H9 (cell line): ENCODE results near the gene OXA1L. TPM values are rescaled to one million over a fixed set of nuclear protein-coding genes. Genes with fewer than 3 reads are reported as not detected.

Source experiments
- DNase-seq: peaks from one replicate; pipeline ENCODE4 v3.0.0-alpha.2; 2017
- H2AFZ ChIP-seq: one replicate; pipeline ENCODE4 v1.6.1; 2013; ENCODE audit warnings: mild to moderate bottlenecking, low read length, control low read depth, moderate library complexity
- H2AK5ac ChIP-seq: 2 replicates; pipeline ENCODE4 v1.6.1; 2013; ENCODE audit warnings: low read length, control low read depth, mixed read lengths; ENCODE audit not compliant: insufficient read length
- H2BK120ac ChIP-seq: one replicate; pipeline ENCODE4 v1.6.1; 2013; ENCODE audit warnings: low read depth, mild to moderate bottlenecking, low read length, control low read depth, inconsistent platforms; ENCODE audit not compliant: poor library complexity, severe bottlenecking
- H2BK12ac ChIP-seq: 2 replicates; pipeline ENCODE4 v1.6.1; 2013; ENCODE audit warnings: low read length, control low read depth, mixed read lengths, low read depth; ENCODE audit not compliant: insufficient read length
- H2BK15ac ChIP-seq: 2 replicates; pipeline ENCODE4 v1.6.1; 2013; ENCODE audit warnings: low read depth, low read length, control low read depth
- H2BK20ac ChIP-seq: one replicate; pipeline ENCODE4 v1.6.1; 2013; ENCODE audit warnings: low read depth, mild to moderate bottlenecking, low read length, control low read depth, inconsistent platforms; ENCODE audit not compliant: poor library complexity, severe bottlenecking
- H2BK5ac ChIP-seq: 2 replicates; pipeline ENCODE4 v1.6.1; 2013; ENCODE audit warnings: low read length, control low read depth, mixed read lengths; ENCODE audit not compliant: insufficient read length
- H3K14ac ChIP-seq: 2 replicates; pipeline ENCODE4 v1.6.1; 2013; ENCODE audit warnings: low read length, control low read depth; ENCODE audit not compliant: insufficient read depth
- H3K18ac ChIP-seq: 2 replicates; pipeline ENCODE4 v1.6.1; 2013; ENCODE audit warnings: low read depth, mild to moderate bottlenecking, mixed read lengths, low read length, control low read depth; ENCODE audit not compliant: insufficient read length
- H3K23ac ChIP-seq: 2 replicates; pipeline ENCODE4 v1.6.1; 2013; ENCODE audit warnings: low read length, control low read depth, mixed read lengths, low read depth; ENCODE audit not compliant: insufficient read length
- H3K23me2 ChIP-seq: 2 replicates; pipeline ENCODE4 v1.6.1; 2013; ENCODE audit warnings: low read depth, mild to moderate bottlenecking, mixed read lengths, low read length, control low read depth; ENCODE audit not compliant: insufficient read length, poor library complexity, severe bottlenecking
- H3K27ac ChIP-seq: 2 replicates; pipeline ENCODE4 v1.5.1; 2013; ENCODE audit warnings: low read length, control low read depth, mixed read lengths, low read depth; ENCODE audit not compliant: insufficient read length
- H3K27me3 ChIP-seq: 2 replicates; pipeline ENCODE4 v1.6.1; 2013; ENCODE audit warnings: low read length, control low read depth, inconsistent platforms; ENCODE audit not compliant: insufficient read depth
- H3K4ac ChIP-seq: 2 replicates; pipeline ENCODE4 v1.6.1; 2013; ENCODE audit warnings: low read depth, mild to moderate bottlenecking, control low read depth, inconsistent platforms, low read length, moderate library complexity
- H3K4me1 ChIP-seq: 2 replicates; pipeline ENCODE4 v1.6.1; 2013; ENCODE audit warnings: low read length, control low read depth, inconsistent platforms; ENCODE audit not compliant: insufficient read depth
- H3K4me2 ChIP-seq: 2 replicates; pipeline ENCODE4 v1.6.1; 2013; ENCODE audit warnings: low read length, control low read depth, mixed read lengths; ENCODE audit not compliant: insufficient read length, insufficient read depth
- H3K56ac ChIP-seq: 2 replicates; pipeline ENCODE4 v1.6.1; 2013; ENCODE audit warnings: low read depth, mild to moderate bottlenecking, mixed read lengths, low read length, control low read depth; ENCODE audit not compliant: insufficient read length
- H3K79me1 ChIP-seq: 2 replicates; pipeline ENCODE4 v1.6.1; 2013; ENCODE audit warnings: low read depth, mild to moderate bottlenecking, moderate library complexity, low read length, control low read depth, inconsistent platforms; ENCODE audit not compliant: insufficient read depth, poor library complexity, severe bottlenecking
- H3K79me2 ChIP-seq: 2 replicates; pipeline ENCODE4 v1.6.1; 2013; ENCODE audit warnings: low read length, control low read depth, inconsistent platforms; ENCODE audit not compliant: insufficient read depth
- H3K9ac ChIP-seq: 2 replicates; pipeline ENCODE4 v1.6.1; 2013; ENCODE audit warnings: low read length, control low read depth, mixed read lengths; ENCODE audit not compliant: insufficient read length; ENCODE audit errors: extremely low read depth
- H3K9me3 ChIP-seq: one replicate; pipeline ENCODE4 v1.6.1; 2013; ENCODE audit warnings: low read depth, low read length, inconsistent platforms; ENCODE audit not compliant: control insufficient read depth
- H3T11ph ChIP-seq: one replicate; pipeline ENCODE4 v1.6.1; 2013; ENCODE audit warnings: mild to moderate bottlenecking, low read length, control low read depth, inconsistent platforms
- H4K20me1 ChIP-seq: one replicate; pipeline ENCODE4 v1.6.1; 2013; ENCODE audit not compliant: control insufficient read depth, insufficient read length, insufficient read depth
- H4K5ac ChIP-seq: 2 replicates; pipeline ENCODE4 v1.6.1; 2013; ENCODE audit warnings: low read depth, mild to moderate bottlenecking, mixed read lengths, low read length, control low read depth; ENCODE audit not compliant: insufficient read length
- H4K8ac ChIP-seq: replicated peaks from 2 replicates; pipeline ENCODE4 v1.6.1; 2013; ENCODE audit warnings: low read length, control low read depth, mixed read lengths, low read depth; ENCODE audit not compliant: insufficient read length
- H4K91ac ChIP-seq: 2 replicates; pipeline ENCODE4 v1.6.1; 2013; ENCODE audit warnings: low read depth, mild to moderate bottlenecking, moderate library complexity, mixed read lengths, low read length, control low read depth; ENCODE audit not compliant: insufficient read length
- H3K27ac Mint-ChIP-seq, 3 experiments: 2 replicates in 2 of 3; 3 replicates in 1 of 3; pipeline ENCODE4 v1.8.0; 2020 to 2021; ENCODE audit warnings: mixed read lengths in 3 of 3, mild to moderate bottlenecking in 1 of 3, moderate library complexity in 1 of 3
- H3K27me3 Mint-ChIP-seq: 2 replicates; pipeline ENCODE4 v1.8.0; 2021; ENCODE audit warnings: low read depth, mild to moderate bottlenecking, moderate library complexity, mixed read lengths
- H3K36me3 Mint-ChIP-seq, 3 experiments: 2 replicates in 2 of 3; 3 replicates in 1 of 3; pipeline ENCODE4 v1.8.0; 2020 to 2021; ENCODE audit warnings: low read depth in 3 of 3, mixed read lengths in 3 of 3; ENCODE audit not compliant: insufficient read depth in 1 of 3
- H3K4me1 Mint-ChIP-seq, 2 experiments: 2 replicates each; pipeline ENCODE4 v1.8.0; 2020; ENCODE audit warnings: mixed read lengths in 2 of 2
- H3K4me3 Mint-ChIP-seq, 2 experiments: 2 replicates in 1 of 2; 3 replicates in 1 of 2; pipeline ENCODE4 v1.8.0; 2020 to 2021; ENCODE audit warnings: mild to moderate bottlenecking in 2 of 2, mixed read lengths in 2 of 2, moderate library complexity in 1 of 2
- H3K9me3 Mint-ChIP-seq, 2 experiments: 2 replicates in 1 of 2; 3 replicates in 1 of 2; pipeline ENCODE4 v1.8.0; 2020; ENCODE audit warnings: mild to moderate bottlenecking in 2 of 2, mixed read lengths in 2 of 2, moderate library complexity in 1 of 2
- CTCF ChIP-seq: fragments of 200-600 bp; sonication (generic); conservative IDR thresholded peaks from 3 replicates; pipeline ENCODE4 v1.8.0; 2021; ENCODE audit warnings: antibody characterized with exemption, mild to moderate bottlenecking
- whole genome bisulfite sequencing: extraction: QIAGEN DNeasy Blood & Tissue Kit; methylation state at CpG from one replicate; pipeline ENCODE4 v1.1.7; 2013; ENCODE audit warnings: missing lambda C conversion rate, low lambda C conversion rate, mixed read lengths; ENCODE audit not compliant: insufficient read length; ENCODE audit errors: extremely low coverage; 5-methylcytosine and 5-hydroxymethylcytosine counted together
- total RNA-seq: library from RNA; stranded (reverse); gene quantifications from 2 replicates; pipeline ENCODE4 v1.2.1, GENCODE V29; 2021

OXA1L gene
- total RNA-seq, 1 experiment from 2014 or later, result 128 TPM

DNA sequence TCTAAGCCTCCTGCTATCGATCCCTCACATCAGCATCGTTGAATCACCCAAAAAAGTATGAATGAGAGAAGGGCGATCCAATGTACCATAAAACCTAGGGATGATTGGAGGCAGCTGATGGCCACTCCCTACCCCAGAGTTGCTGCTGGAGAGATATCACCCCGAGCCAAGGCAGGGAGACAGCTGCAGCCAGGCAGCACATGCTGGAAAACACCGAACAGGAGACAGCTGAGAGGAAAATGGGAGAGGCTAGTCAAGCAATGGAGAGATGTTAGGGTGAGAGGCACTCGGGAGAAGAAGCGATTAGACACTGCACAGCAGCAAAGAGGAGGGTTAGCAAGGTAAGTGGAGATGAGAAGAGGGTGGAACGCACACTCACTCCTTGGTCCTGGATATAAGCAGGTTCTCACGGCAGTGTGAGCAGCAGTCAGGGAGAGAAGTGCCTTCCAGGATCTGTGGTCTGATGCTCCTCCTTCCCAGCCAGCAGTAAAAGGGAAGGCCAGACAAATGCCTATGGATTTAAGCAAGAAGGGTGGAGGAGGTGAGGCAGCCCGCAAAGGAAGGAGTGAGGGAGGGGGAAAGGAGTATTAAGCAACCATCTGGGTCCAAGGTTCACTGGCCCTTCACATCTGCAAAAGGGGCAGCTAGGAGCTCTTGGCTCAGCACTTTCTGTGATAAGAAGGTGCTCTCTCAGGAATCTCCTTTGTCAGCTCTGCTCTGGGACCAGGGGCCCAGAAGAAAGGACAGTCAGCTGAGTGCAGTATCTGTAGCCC is 48.6 kb downstream of the OXA1L start, which contains the start of gene SLC7A7:
SLC7A7 (minus strand) TSS at position 495 of the 773 bp plus-strand sequence. CDS start 2,037 bp downstream, outside the sequence.
- no peak within 1 kb of the TSS for H2BK5ac ChIP-seq
- no peak within 1 kb of the TSS for H2BK120ac ChIP-seq
- H3K14ac ChIP-seq, result 0 out of 2 replicates have a peak within 1 kb of the TSS, but pooled peaks have one; percentile 16
- no CpG with 5 or more reads among the region's 10 CpGs for WGBS
- H3K27me3 ChIP-seq, result no peaks in the 10 kb centered on the region
- H3K4me1 Mint-ChIP-seq, result peaks cover 40 to 48% of the 10 kb centered on the region in 2 experiments
- H3K23me2 ChIP-seq, result no peaks in the 10 kb centered on the region
- no peak within 1 kb of the TSS for H3K27ac ChIP-seq
- H2BK20ac ChIP-seq, result no peak within 1 kb of the TSS
- H3K4me2 ChIP-seq, result peak within 1 kb of the TSS; percentile 8
- no peaks in the 10 kb centered on the region for H3K36me3 Mint-ChIP-seq
- no peak within 1 kb of the TSS for H2AFZ ChIP-seq
- no peak within 1 kb of the TSS for H3K56ac ChIP-seq
- no peaks in the 10 kb centered on the region; a peak in 1 of 5 replicates for H3K9me3 Mint-ChIP-seq
- no peak for TF ChIP-seq CTCF
- H3K79me2 ChIP-seq, result no peaks in the 10 kb centered on the region
- DNase-seq, result peak; percentile 38
- no peak within 1 kb of the TSS for H3K9ac ChIP-seq
- H2BK15ac ChIP-seq, result no peak within 1 kb of the TSS
- no peak within 1 kb of the TSS for H3K23ac ChIP-seq
- H4K8ac ChIP-seq, result no peak within 1 kb of the TSS
- no peak within 1 kb of the TSS for H4K5ac ChIP-seq
- no peak within 1 kb of the TSS for H3K4ac ChIP-seq
- no peak within 1 kb of the TSS for H3T11ph ChIP-seq
- H4K91ac ChIP-seq, result no peak within 1 kb of the TSS
- peaks cover 16% of the 10 kb centered on the region; the same call in 1 of the 2 replicates for H3K4me1 ChIP-seq
- no peaks in the 10 kb centered on the region for H3K9me3 ChIP-seq
- H3K18ac ChIP-seq, result no peak within 1 kb of the TSS
- peak within 1 kb of the TSS in 1 of 2 experiments; percentile 41; a peak in 2 of 5 replicates for H3K4me3 Mint-ChIP-seq
- no peaks in the 10 kb centered on the region for H4K20me1 ChIP-seq
- no peaks in the 10 kb centered on the region for H3K27me3 Mint-ChIP-seq
- H3K27ac Mint-ChIP-seq, result peak within 1 kb of the TSS in 2 of 3 experiments; percentile 49 to 60; a peak in 3 of 7 replicates
- H2AK5ac ChIP-seq, result no peak within 1 kb of the TSS
- H2BK12ac ChIP-seq, result no peak within 1 kb of the TSS
- no peaks in the 10 kb centered on the region for H3K79me1 ChIP-seq
